ENCODE results near the gene TBX3.
A peak's percentile ranks its signal among the peaks of the same experiment; 100 is the strongest.

DNA sequence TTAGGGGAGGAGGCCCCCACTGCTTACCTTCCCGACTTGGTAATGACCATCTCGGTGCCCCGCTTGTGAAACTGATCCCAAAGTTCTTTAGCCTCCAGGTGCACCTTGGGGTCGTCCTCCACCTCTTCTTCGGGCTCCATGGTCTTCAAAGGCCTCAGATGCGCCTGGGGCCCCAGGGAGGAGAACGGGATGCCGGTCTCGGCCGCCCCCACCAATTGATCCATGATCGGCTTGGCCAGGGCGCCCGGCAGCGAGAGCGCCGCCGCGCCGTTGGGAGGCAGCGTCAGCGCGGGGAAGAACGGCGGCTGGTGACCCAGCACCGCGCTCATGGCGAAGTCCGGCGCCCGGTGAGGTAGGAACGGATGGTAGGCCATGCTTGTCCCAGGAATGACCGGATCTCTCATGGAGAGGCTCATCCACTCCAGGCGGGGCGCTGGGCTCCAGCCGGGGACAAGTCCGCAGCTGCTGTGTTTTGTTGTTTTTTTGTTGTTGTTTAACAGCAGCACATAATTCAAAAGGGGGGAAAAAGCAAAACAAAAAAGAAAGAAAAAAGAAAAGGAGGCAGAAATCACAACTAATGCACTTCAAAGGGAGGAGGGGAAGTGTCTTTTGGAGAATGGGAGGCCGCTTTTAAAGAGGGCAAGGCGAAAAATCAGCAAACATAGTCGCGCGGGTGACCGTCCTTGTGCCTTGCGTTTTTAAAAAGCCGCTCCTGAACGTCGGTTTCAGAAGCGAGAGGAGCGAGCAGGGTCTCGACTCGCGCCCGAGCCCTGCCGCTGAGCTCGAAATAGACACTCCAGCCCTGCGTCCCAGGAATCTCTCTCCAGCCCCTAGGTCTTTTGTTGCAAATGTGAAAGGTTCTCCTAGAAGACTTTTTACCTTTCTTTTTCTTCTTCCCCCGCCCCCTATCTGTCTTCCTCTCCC lies 928 bp downstream of the TBX3 start:
- TF ChIP-seq EZH2 (IDR thresholded peaks at IDR 0.05): peak; percentile 68
- TF ChIP-seq, protein P1, sequence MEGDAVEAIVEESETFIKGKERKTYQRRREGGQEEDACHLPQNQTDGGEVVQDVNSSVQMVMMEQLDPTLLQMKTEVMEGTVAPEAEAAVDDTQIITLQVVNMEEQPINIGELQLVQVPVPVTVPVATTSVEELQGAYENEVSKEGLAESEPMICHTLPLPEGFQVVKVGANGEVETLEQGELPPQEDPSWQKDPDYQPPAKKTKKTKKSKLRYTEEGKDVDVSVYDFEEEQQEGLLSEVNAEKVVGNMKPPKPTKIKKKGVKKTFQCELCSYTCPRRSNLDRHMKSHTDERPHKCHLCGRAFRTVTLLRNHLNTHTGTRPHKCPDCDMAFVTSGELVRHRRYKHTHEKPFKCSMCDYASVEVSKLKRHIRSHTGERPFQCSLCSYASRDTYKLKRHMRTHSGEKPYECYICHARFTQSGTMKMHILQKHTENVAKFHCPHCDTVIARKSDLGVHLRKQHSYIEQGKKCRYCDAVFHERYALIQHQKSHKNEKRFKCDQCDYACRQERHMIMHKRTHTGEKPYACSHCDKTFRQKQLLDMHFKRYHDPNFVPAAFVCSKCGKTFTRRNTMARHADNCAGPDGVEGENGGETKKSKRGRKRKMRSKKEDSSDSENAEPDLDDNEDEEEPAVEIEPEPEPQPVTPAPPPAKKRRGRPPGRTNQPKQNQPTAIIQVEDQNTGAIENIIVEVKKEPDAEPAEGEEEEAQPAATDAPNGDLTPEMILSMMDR (IDR thresholded peaks at IDR 0.05): peak; percentile 6
- peak; percentile 86 for TF ChIP-seq EZH2phosphoT487 (IDR thresholded peaks at IDR 0.05)
